GM19035 (cell line): ENCODE measurements around the gene OR5B3.
"Not testable (repeated sequence)": the region's sequence is repeated elsewhere in the genome, so short reads cannot be mapped to it uniquely, and the experiment has no call there.

Experiments
- ATAC-seq: cut with Tn5 transposase; IDR thresholded peaks from one replicate; pipeline ENCODE4 v1.9.1; 2021; ENCODE audit not compliant: unreplicated experiment

OR5B3 gene

GRCh38 chr11:58406774-58407173 lies at the start of gene OR5B3:
Gene OR5B3, minus strand, starts transcription at chr11:58406874. Its CDS starts 3,465 bp downstream, at chr11:58403409.
- ATAC-seq, result no peak

DNA sequence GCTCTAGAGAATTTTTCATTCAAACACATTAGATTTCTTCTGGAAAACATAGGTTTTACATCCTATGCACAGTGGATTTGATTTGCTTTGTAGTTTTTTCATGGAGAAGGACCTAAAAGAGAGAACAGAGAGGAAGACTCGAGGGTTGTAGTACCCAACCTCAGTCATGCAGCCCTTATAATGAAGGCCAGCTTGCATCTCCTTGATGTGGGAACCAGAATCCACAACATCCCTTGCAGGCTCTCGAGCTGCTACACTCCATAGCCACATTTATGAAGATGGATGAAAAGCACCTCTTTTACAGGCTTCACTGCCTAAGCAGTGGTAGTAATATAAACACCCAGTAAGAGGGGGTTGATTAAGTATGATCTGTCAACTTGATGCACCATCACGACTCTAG lies 44.9 kb upstream of the OR5B3 start:
- ATAC-seq, result no peak

DNA sequence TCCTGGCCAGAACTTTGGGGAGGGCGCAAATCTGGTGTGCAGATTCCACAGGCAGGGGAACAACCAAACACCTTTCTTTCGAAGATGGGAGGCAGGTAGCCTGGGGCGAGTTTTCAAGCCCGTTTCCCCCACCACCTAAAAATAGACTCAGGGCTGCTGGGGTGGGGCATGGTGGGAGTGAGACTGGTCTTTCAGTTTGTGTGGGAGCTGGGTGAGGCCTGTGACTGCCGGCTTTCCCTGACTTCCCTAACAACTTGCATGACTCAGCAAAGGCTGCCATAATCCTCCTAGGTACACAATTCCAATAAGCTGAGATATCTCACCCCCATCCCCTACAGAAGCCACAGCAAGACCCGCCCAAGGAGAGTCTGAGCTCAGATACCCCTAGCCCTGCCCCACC lies 39.6 kb upstream of the OR5B3 start:
- ATAC-seq, result no peak

DNA sequence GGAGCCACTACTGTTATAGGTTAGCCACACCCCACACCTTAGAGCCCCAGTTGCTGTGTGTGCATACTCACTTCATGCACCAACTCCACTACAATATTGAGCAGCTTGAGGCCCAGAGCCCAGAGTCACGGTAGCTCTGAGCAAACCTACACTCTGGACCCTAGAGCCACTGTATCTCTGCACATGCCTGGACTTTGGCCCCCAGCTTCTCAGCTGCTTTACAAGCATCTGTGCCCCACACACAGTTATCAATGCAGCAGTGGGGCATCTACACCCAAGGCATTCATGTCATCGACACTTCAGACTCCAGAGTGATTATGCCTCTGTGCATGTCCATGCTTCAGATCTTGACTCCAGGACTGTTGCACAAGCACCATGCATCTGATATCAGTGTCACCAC lies 37.6 kb upstream of the OR5B3 start:
- no peak for ATAC-seq

DNA sequence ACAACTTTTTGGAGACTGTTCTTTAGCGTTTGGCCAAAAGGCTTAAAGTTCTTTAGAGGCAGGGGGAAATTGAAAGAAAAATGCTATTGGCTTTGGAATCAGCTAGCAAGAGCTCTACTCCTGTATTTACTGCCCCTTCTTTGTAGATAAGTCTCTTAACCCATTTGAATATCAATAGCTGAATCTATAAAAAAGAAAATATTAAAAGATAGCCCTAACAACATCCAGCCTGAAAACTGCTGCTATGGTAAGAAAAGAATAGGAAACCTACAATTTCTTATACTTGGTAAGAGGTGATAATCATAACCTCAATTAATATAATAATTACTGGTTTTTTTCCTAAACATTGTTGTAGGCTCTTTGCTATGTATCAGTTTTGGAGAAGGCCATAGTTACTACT lies 35.5 kb upstream of the OR5B3 start, which contains the start of gene OR5B12:
OR5B12 (minus strand) TSS at position 101 of the 400 bp plus-strand sequence. CDS start 2,085 bp downstream, outside the sequence.
- ATAC-seq, result no peak

DNA sequence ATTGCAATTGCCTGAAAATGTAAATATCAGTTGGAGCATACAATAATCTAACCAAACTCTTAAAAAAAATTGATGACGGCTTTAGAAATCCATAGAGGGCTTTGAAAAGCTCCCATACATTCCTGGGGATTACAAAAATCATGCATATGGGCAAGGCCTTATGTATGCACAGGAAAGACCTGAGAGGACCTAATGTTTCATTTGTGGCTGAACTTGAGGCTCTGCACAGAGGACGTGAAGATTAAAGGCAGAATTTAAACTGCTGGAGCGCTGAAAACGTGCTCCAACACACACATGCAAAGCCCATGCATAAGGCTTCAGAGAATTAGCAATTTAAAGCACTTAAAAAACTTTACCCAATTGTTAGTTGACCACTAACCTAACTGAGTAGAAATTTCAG lies 31.8 kb upstream of the OR5B3 start:
- no peak for ATAC-seq

DNA sequence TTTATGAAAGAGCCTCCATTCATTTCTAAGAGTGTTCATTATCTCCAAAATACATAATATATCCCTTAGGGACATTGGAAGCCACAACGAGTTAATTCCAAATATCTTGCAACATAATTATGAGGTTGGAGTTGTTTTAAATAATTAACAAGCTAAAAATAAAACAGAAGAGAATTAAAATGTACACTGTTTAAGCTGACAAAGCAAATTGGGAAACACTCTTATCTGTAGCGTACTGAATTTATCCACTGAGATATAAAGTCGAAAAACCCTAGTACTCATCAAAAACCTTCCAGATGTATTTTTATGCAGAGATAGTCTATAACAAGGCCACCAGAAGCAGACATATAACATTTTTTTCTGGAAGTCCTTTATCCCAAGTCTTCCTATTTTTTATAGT lies 27.5 kb upstream of the OR5B3 start:
- no peak for ATAC-seq

- no peak for ATAC-seq
Measured at GRCh38 chr11:58433638-58434203, 27.0 kb upstream of the OR5B3 start.

- ATAC-seq, result no peak
Measured at GRCh38 chr11:58429273-58429672, 22.6 kb upstream of the OR5B3 start.

- ATAC-seq, result no peak
Measured at GRCh38 chr11:58428021-58428420, 21.3 kb upstream of the OR5B3 start, which contains the start of gene OR5B2. Gene OR5B2, minus strand, starts transcription at chr11:58428121. Its CDS starts 4,860 bp downstream, at chr11:58423261.

DNA sequence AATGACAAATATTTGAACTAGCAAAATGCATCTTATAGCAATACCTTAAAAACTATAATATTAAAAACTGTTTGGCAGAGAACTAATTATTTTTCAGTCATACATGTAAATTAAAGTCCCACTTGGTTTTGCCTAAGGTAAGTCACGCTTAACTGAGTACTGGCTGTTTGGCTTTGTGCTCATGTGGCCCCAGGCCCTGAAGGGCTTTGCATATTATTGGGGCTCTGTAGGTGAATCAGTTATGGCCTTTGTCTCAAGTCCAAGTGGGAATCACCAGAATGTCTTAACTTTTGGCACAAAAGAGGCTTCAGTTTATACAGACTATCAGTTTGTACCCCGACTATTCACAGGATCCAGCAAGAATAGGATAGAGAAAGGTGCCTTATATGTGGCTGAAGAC lies 7.1 kb downstream of the OR5B3 start:
- not testable (repeated sequence) for ATAC-seq

- ATAC-seq, result no peak
Measured at GRCh38 chr11:58395581-58395980, 11.1 kb downstream of the OR5B3 start.

- no peak for ATAC-seq
Measured at GRCh38 chr11:58394195-58394594, 12.5 kb downstream of the OR5B3 start.

GRCh38 chr11:58392746-58393145 lies 13.9 kb downstream of the OR5B3 start:
- no peak for ATAC-seq

GRCh38 chr11:58391879-58392278 lies 14.8 kb downstream of the OR5B3 start:
- ATAC-seq, result no peak

DNA sequence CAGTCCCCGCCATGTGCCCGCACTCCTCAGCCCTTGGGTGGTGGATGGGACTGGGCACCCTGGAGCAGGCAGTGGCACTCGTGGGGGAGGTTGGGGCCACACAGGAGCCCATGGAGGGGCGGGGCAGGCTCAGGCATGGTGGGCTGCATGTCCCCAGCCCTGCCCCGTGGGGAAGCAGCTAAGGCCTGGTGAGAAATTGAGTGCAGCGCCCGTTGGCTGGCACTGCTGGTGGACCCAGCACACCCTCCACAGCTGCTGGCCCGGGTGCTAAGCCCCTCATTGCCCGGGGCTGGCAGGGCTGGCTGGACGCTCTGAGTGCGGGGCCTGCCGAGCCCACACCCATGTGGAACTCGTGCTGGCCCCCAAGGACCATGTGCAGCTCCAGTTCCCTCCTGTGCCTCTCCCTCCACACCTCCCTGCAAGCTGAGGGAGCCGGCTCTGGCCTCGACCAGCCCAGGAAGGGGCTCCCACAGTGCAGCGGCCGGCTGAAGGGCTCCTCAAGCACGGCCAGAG lies 16.1 kb downstream of the OR5B3 start:
- no peak for ATAC-seq

- no peak for ATAC-seq
Measured at GRCh38 chr11:58358969-58359368, 47.7 kb downstream of the OR5B3 start, which contains the start of gene OR5B17. Gene OR5B17, minus strand, starts transcription at chr11:58359069. Its CDS starts 0 bp downstream, at chr11:58359069.

DNA sequence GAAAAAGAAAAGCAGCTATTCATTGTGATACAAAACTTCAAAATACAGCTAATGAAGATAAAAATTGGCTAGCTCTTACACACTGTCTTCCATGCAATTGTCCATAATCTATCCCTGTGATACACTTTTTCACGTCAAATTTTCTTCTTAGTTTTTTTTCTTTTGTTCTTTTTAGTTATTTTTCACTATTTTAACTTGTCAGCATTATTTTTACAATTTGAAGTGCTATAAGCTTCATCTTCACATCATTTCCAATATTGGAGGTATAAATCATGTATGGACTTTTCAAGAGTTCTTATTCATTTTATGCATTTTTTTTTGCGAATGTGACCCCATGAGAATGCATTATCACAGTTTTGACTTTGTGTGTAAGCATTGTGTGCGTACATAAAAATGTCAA lies 51.9 kb downstream of the OR5B3 start:
- ATAC-seq, result no peak
